NT2/D1 (cell line): ENCODE measurements around the gene SLC7A5.
"Not testable (repeated sequence)": the region's sequence is repeated elsewhere in the genome, so short reads cannot be mapped to it uniquely, and the experiment has no call there.

Source experiments
- DNase-seq: peaks from one replicate; pipeline ENCODE4 v3.0.0-alpha.2; 2011; ENCODE audit warnings: low read depth, low spot score
- H3K27me3 ChIP-seq: 2 replicates; pipeline ENCODE4 v1.6.0; 2011; ENCODE audit warnings: mild to moderate bottlenecking; ENCODE audit not compliant: insufficient read length, insufficient read depth
- H3K36me3 ChIP-seq: 2 replicates; pipeline ENCODE4 v1.6.1; 2011; ENCODE audit warnings: mild to moderate bottlenecking, low read length, mixed read lengths; ENCODE audit not compliant: insufficient read depth, insufficient read length
- H3K4me1 ChIP-seq: 2 replicates; pipeline ENCODE4 v1.5.1; 2011; ENCODE audit not compliant: insufficient read depth, insufficient read length
- H3K4me3 ChIP-seq: 2 replicates; pipeline ENCODE4 v1.5.1; 2011; ENCODE audit warnings: low read depth; ENCODE audit not compliant: insufficient read length
- H3K9ac ChIP-seq: 2 replicates; pipeline ENCODE4 v1.6.0; 2011; ENCODE audit warnings: low read depth; ENCODE audit not compliant: insufficient read length
- H3K9me3 ChIP-seq: 2 replicates; pipeline ENCODE4 v1.5.1; 2011; ENCODE audit warnings: mild to moderate bottlenecking, low read length; ENCODE audit not compliant: insufficient read depth
- SUZ12 ChIP-seq: IDR thresholded peaks from 2 replicates; pipeline ENCODE4 v1.6.1; 2011; ENCODE audit not compliant: insufficient read length, insufficient read depth; ENCODE audit errors: extremely low read depth
- YY1 ChIP-seq: IDR thresholded peaks from 2 replicates; pipeline ENCODE4 v1.6.1; 2011; ENCODE audit not compliant: insufficient read length, insufficient read depth
- ZNF274 ChIP-seq: IDR thresholded peaks from 2 replicates; pipeline ENCODE4 v1.6.1; 2011; ENCODE audit warnings: mild to moderate bottlenecking, low read depth, low read length

Gene SLC7A5

GRCh38 chr16:87904963-87905362 lies 35.7 kb upstream of the SLC7A5 start:
- not testable (repeated sequence) for H3K36me3 ChIP-seq, H3K4me3 ChIP-seq, DNase-seq, H3K9me3 ChIP-seq, H3K9ac ChIP-seq, H3K4me1 ChIP-seq
- H3K27me3 ChIP-seq = peaks cover 19% of the 10 kb centered on the region

GRCh38 chr16:87900489-87900888 lies 31.2 kb upstream of the SLC7A5 start:
- not testable (repeated sequence) for H3K4me3 ChIP-seq, H3K9ac ChIP-seq, H3K4me1 ChIP-seq, H3K27me3 ChIP-seq, H3K9me3 ChIP-seq, DNase-seq, H3K36me3 ChIP-seq

GRCh38 chr16:87897521-87898505 lies 28.5 kb upstream of the SLC7A5 start:
- no peaks in the 10 kb centered on the region for H3K9me3 ChIP-seq
- no peak for DNase-seq
- H3K36me3 ChIP-seq = no peaks in the 10 kb centered on the region
- no peaks in the 10 kb centered on the region for H3K27me3 ChIP-seq
- H3K4me1 ChIP-seq = peaks cover 2% of the 10 kb centered on the region
- no peak overlapping the region for H3K9ac ChIP-seq
- no peak for TF ChIP-seq ZNF274
- TF ChIP-seq YY1 = no peak
- TF ChIP-seq SUZ12 = no peak
- no peak overlapping the region for H3K4me3 ChIP-seq

- H3K4me1 ChIP-seq, DNase-seq, H3K27me3 ChIP-seq, H3K9me3 ChIP-seq, H3K36me3 ChIP-seq, H3K9ac ChIP-seq, H3K4me3 ChIP-seq: not testable (repeated sequence)
Observed at GRCh38 chr16:87896924-87897520, 27.7 kb upstream of the SLC7A5 start.

GRCh38 chr16:87896176-87896890 lies 27.0 kb upstream of the SLC7A5 start:
- not testable (repeated sequence) for H3K4me3 ChIP-seq, H3K36me3 ChIP-seq, H3K4me1 ChIP-seq, H3K27me3 ChIP-seq, DNase-seq, H3K9me3 ChIP-seq, H3K9ac ChIP-seq

DNA sequence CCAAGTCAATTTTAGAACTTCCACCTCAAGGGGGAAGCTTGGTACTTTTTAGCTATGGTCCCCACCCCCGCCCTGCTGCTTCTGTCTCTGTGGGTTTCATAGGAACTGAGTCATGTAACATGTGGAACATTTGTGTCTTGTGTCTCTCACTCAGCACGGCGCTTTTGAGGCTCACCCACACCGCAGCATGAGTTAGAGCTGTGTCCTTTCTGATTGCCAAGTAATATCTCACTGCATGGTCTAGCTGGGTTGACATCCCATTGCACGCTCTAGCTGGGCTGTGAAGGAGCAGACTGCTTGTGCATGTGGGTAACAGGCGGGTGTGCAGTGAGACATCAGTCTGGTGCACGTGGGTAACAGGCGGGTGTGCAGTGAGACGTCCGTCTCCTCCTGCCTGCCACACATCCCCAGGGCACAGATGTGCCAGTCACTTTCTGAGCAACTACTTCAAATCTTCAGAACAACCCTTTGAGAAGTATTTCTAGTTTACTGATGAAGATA lies 26.4 kb upstream of the SLC7A5 start:
- no peaks in the 10 kb centered on the region for H3K27me3 ChIP-seq
- peaks cover 2% of the 10 kb centered on the region for H3K4me1 ChIP-seq
- TF ChIP-seq SUZ12 (no peak), YY1 (no peak), ZNF274 (no peak)
- no peak overlapping the region for H3K9ac ChIP-seq
- no peak overlapping the region for H3K4me3 ChIP-seq
- DNase-seq = no peak
- no peaks in the 10 kb centered on the region for H3K36me3 ChIP-seq
- no peaks in the 10 kb centered on the region for H3K9me3 ChIP-seq

DNA sequence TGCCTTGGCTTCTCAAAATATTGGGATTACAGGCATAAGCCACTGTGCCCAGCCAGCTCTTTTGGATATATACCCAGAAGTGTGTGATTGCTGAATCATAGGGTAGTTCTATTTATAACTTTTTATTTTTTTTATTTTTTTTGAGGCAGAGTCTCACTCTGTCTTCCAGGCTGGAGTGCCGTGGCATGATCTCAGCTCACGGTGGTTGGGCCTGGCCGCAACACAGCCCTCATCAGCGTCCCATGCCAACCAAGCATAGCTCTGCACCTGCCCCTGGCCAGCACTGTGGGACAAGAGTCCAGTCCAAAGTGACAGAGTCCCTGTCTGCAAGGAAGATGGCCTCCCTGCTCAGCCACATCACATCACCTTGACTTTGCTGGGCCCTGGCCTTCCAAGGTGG lies 24.7 kb upstream of the SLC7A5 start:
- H3K4me3 ChIP-seq, DNase-seq, H3K4me1 ChIP-seq, H3K27me3 ChIP-seq, H3K9me3 ChIP-seq, H3K9ac ChIP-seq, H3K36me3 ChIP-seq: not testable (repeated sequence)
